HG03196 (cell line): Measurements from ENCODE around the gene GPR15.

ENCODE experiments used
- ATAC-seq: cut with Tn5 transposase; IDR thresholded peaks from one replicate; pipeline ENCODE4 v1.9.1; 2021; ENCODE audit not compliant: unreplicated experiment

The GPR15 gene

DNA sequence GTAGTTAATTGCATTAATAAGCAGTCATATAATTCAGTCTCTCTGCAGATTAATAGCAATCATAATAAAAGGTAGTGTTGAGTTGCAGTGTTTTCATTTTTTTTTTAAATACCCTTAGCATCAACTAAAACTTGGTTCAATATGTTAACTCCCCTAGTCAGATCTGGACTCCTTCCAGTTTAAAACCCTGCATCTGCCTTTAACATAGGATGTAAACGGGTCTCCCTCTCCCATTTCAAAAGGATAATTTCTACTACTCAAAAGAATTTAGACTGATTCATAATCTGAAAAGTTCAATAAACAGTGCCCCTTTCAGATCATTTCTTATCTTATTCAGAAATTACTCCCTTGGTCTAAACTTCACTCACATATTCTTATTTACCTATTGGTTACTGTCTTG lies 50.3 kb downstream of the GPR15 start:
- ATAC-seq = no peak

GRCh38 chr3:98583766-98584165 lies 52.0 kb downstream of the GPR15 start:
- no peak for ATAC-seq
